ENCODE measurements around the gene SH2D4B. TPM values are rescaled to one million over a fixed set of nuclear protein-coding genes. Genes with fewer than 3 reads are reported as not detected.

The SH2D4B gene
- total RNA-seq, 2 donors from 2014 or later, result 0.13 TPM; not detected in 1

DNA sequence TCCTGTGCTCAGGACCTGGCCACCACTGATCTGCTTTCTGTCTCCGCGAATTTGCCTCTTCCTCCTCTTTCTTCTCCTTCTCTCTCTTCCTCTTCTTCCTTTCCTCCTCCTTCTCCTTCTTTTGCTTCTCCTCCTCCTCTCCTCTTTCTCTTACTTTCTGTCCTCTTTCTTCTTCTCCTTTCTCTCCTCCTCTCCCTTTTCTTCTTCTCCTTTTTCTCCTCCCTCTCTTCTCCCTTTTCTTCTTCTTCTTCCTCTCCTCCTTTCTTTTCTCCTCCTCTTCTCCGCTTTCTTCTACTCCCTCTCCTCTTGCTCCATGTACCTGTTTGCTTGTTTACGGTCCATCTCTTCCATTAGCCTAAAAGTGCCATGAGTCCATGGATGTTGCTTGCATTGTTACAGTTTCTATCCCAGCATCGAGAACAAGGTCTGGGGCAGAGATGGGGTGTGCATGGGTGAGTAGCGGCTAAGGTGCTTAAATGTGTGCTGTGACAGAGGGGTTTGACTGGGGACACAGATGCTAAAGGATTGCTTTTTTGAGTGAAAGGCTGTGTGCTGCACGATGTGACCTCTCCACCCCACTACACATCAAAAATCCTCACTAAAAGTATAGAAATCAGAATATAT is 7.7 kb downstream of the SH2D4B start:
- no peaks in the 10 kb centered on the region for H3K27me3 ChIP-seq (ENCODE audit: control insufficient read depth, insufficient read depth, low read length, poor library complexity, severe bottlenecking)
- no peaks in the 10 kb centered on the region for H3K9me3 ChIP-seq (ENCODE audit: control insufficient read depth, low read length)
- no peak overlapping the region for H3K27ac ChIP-seq (ENCODE audit: low read depth, low read length)
- H3K9ac ChIP-seq (ENCODE audit: extremely low read depth, low read length, poor library complexity, severe bottlenecking), result no peak overlapping the region
- whole genome bisulfite sequencing, 2 experiments (ENCODE audit: insufficient coverage in 1 of 2, insufficient read length in 1 of 2), result 89 to 94% methylated on average over 3 to 6 of the region's 7 CpGs
- no peak overlapping the region for H3K4me3 Mint-ChIP-seq
- peaks cover 6% of the 10 kb centered on the region for H3K9me3 Mint-ChIP-seq
- no peak overlapping the region for H3K27ac Mint-ChIP-seq
- no peak for DNase-seq
- H3K4me3 ChIP-seq (ENCODE audit: low read length), result no peak overlapping the region
- H3K4me1 ChIP-seq (ENCODE audit: control insufficient read depth, insufficient read depth, low read length), result no peaks in the 10 kb centered on the region
- H3K27me3 Mint-ChIP-seq (ENCODE audit: insufficient read depth), result peaks cover 14% of the 10 kb centered on the region
- no peaks in the 10 kb centered on the region for H3K4me1 Mint-ChIP-seq
- TF ChIP-seq, protein P1, sequence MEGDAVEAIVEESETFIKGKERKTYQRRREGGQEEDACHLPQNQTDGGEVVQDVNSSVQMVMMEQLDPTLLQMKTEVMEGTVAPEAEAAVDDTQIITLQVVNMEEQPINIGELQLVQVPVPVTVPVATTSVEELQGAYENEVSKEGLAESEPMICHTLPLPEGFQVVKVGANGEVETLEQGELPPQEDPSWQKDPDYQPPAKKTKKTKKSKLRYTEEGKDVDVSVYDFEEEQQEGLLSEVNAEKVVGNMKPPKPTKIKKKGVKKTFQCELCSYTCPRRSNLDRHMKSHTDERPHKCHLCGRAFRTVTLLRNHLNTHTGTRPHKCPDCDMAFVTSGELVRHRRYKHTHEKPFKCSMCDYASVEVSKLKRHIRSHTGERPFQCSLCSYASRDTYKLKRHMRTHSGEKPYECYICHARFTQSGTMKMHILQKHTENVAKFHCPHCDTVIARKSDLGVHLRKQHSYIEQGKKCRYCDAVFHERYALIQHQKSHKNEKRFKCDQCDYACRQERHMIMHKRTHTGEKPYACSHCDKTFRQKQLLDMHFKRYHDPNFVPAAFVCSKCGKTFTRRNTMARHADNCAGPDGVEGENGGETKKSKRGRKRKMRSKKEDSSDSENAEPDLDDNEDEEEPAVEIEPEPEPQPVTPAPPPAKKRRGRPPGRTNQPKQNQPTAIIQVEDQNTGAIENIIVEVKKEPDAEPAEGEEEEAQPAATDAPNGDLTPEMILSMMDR (conservative IDR thresholded peaks at IDR 0.05), result no peak
- H3K36me3 Mint-ChIP-seq (ENCODE audit: low read depth), result peaks cover 3% of the 10 kb centered on the region
- H3K36me3 ChIP-seq (ENCODE audit: control insufficient read depth, insufficient read depth, low read length), result no peaks in the 10 kb centered on the region

DNA sequence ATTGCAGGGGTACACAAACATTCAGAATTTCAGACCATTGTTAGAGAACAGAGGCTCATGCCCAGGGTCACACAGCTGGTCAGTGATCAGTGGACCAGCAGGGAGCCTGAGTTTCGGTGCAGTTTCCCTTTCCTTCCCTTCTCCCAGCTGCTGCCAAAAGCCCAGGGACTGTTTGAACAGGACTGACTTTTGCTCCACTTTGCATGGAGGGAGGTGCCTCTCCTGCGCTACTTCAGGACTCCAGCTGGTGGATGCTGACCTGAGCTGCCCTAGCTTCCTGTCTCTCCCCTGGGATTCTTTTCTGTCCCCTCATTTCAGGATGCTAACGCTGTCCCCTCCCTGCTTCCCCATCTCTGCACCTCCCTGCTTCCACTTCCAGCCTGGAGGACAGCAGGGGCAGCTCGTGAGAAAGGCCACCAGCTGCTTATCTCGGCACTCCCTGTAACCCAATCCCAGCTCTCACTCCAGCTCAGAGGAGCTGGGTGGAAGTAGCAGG is 14.5 kb downstream of the SH2D4B start:
- H3K4me1 ChIP-seq (ENCODE audit: control insufficient read depth, insufficient read depth, low read length), result no peaks in the 10 kb centered on the region
- no peak overlapping the region for H3K4me3 ChIP-seq (ENCODE audit: low read length)
- Mint-ChIP-seq H3K27me3 (ENCODE audit: insufficient read depth) (peaks cover 4% of the 10 kb centered on the region), H3K4me1 (peaks cover 18% of the 10 kb centered on the region), H3K36me3 (ENCODE audit: low read depth) (no peaks in the 10 kb centered on the region), H3K4me3 (no peak overlapping the region), H3K9me3 (no peaks in the 10 kb centered on the region), H3K27ac (no peak overlapping the region)
- no peak overlapping the region for H3K9ac ChIP-seq (ENCODE audit: extremely low read depth, low read length, poor library complexity, severe bottlenecking)
- H3K27ac ChIP-seq (ENCODE audit: low read depth, low read length), result no peak overlapping the region
- TF ChIP-seq, protein P1 (conservative IDR thresholded peaks at IDR 0.05), result no peak
- no peaks in the 10 kb centered on the region for H3K27me3 ChIP-seq (ENCODE audit: control insufficient read depth, insufficient read depth, low read length, poor library complexity, severe bottlenecking)
- WGBS, 2 experiments (ENCODE audit: insufficient coverage in 1 of 2, insufficient read length in 1 of 2), result 38% methylated on average over 2 to 5 of the region's 5 CpGs
- peak; percentile 74 for DNase-seq
- no peaks in the 10 kb centered on the region for H3K36me3 ChIP-seq (ENCODE audit: control insufficient read depth, insufficient read depth, low read length)
- H3K9me3 ChIP-seq (ENCODE audit: control insufficient read depth, low read length), result no peaks in the 10 kb centered on the region

DNA sequence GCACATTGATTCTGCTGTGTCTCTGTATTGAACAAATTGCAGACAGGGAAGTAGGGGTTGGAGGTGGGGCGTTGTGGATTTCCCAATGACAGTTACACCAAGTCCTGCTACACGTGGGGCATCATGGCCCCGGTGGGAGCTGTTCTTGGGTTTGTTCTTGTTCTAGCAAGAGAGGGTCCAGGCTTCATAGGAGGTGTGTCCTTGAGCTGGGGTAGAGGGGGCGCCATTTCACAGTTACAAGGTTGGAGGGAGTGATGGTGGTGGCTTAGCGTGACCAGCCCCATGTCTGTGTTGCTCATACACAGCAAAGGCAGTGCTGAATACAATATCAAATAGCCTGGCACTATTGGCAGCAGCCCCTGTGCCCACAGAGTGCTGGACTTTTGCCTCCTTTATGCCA is 15.7 kb downstream of the SH2D4B start:
- 83 to 90% methylated on average over 2 to 5 of the region's 5 CpGs for WGBS, 2 experiments (ENCODE audit: insufficient coverage in 1 of 2, insufficient read length in 1 of 2)
- Mint-ChIP-seq H3K4me3 (no peak overlapping the region), H3K9me3 (no peaks in the 10 kb centered on the region), H3K27me3 (ENCODE audit: insufficient read depth) (peaks cover 4% of the 10 kb centered on the region), H3K4me1 (peaks cover 18% of the 10 kb centered on the region), H3K36me3 (ENCODE audit: low read depth) (no peaks in the 10 kb centered on the region), H3K27ac (no peak overlapping the region)
- no peaks in the 10 kb centered on the region for H3K4me1 ChIP-seq (ENCODE audit: control insufficient read depth, insufficient read depth, low read length)
- H3K36me3 ChIP-seq (ENCODE audit: control insufficient read depth, insufficient read depth, low read length), result no peaks in the 10 kb centered on the region
- no peaks in the 10 kb centered on the region for H3K9me3 ChIP-seq (ENCODE audit: control insufficient read depth, low read length)
- TF ChIP-seq, protein P1 (conservative IDR thresholded peaks at IDR 0.05), result no peak
- H3K9ac ChIP-seq (ENCODE audit: extremely low read depth, low read length, poor library complexity, severe bottlenecking), result no peak overlapping the region
- no peak overlapping the region for H3K4me3 ChIP-seq (ENCODE audit: low read length)
- no peak for DNase-seq
- H3K27me3 ChIP-seq (ENCODE audit: control insufficient read depth, insufficient read depth, low read length, poor library complexity, severe bottlenecking), result no peaks in the 10 kb centered on the region
- H3K27ac ChIP-seq (ENCODE audit: low read depth, low read length), result no peak overlapping the region

All from endodermal cell (in vitro differentiated cells).